Activated CD4-positive, alpha-beta T cell treated with anti-CD3 and anti-CD28 coated beads, Interleukin-10, Interleukin-2, amounts not matched to agents 100 ng/mL and 50 ng/mL, durations not matched to agents 16 hours and 8 hours (primary cell): Measurements from ENCODE around the gene RUFY2.
A peak's percentile ranks its signal among the peaks of the same experiment; 100 is the strongest.
"Not testable (repeated sequence)": the region's sequence is repeated elsewhere in the genome, so short reads cannot be mapped to it uniquely, and the experiment has no call there.

Source experiments
- DNase-seq: peaks from one replicate; pipeline ENCODE4 v3.0.0-alpha.2; 2020

Gene RUFY2

GRCh38 chr10:68362590-68362989, 44.5 kb downstream of the RUFY2 start:
- no peak for DNase-seq

GRCh38 chr10:68359189-68359588, 47.9 kb downstream of the RUFY2 start:
- DNase-seq: no peak

GRCh38 chr10:68353537-68353936, 53.5 kb downstream of the RUFY2 start:
- DNase-seq: no peak

GRCh38 chr10:68348265-68348741, 58.8 kb downstream of the RUFY2 start:
- peak; percentile 62 for DNase-seq

GRCh38 chr10:68346774-68347173, 60.3 kb downstream of the RUFY2 start:
- DNase-seq: no peak

GRCh38 chr10:68345621-68346020, 61.5 kb downstream of the RUFY2 start:
- no peak for DNase-seq

- DNase-seq: no peak
Observed at GRCh38 chr10:68342909-68343516, 64.1 kb downstream of the RUFY2 start.

- DNase-seq: no peak
Observed at GRCh38 chr10:68340358-68341080, 66.6 kb downstream of the RUFY2 start.

GRCh38 chr10:68336754-68337351, 70.2 kb downstream of the RUFY2 start:
- no peak for DNase-seq

- no peak for DNase-seq
Observed at GRCh38 chr10:68334672-68335467, 72.2 kb downstream of the RUFY2 start.

GRCh38 chr10:68333440-68334431, 73.3 kb downstream of the RUFY2 start:
- no peak for DNase-seq

- DNase-seq: no peak
Observed at GRCh38 chr10:68333058-68333395, 74.0 kb downstream of the RUFY2 start.

- DNase-seq: peak; percentile 73
Observed at GRCh38 chr10:68332259-68333057, 74.6 kb downstream of the RUFY2 start, which contains the start of gene PBLD. TSS of gene PBLD (minus strand) at chr10:68332928. CDS start at chr10:68306844, 26,084 bp downstream.

GRCh38 chr10:68331455-68332258, 75.4 kb downstream of the RUFY2 start, which contains the start of gene HNRNPH3:
TSS of gene HNRNPH3 (plus strand) at chr10:68332064. CDS start at chr10:68337222, 5,158 bp downstream.
- DNase-seq: peak; percentile 99

GRCh38 chr10:68330852-68331454, 76.1 kb downstream of the RUFY2 start:
- DNase-seq: peak; percentile 26

- no peak for DNase-seq
Observed at GRCh38 chr10:68329506-68329861, 77.6 kb downstream of the RUFY2 start.

- DNase-seq: peak; percentile 29
Observed at GRCh38 chr10:68327889-68328786, 78.9 kb downstream of the RUFY2 start.

GRCh38 chr10:68324396-68324795, 82.7 kb downstream of the RUFY2 start:
- DNase-seq: not testable (repeated sequence)
